HG02798 (cell line): ENCODE data around the gene SLC35B2.
A peak's percentile ranks its signal among the peaks of the same experiment; 100 is the strongest.

Source experiments
- ATAC-seq: cut with Tn5 transposase; IDR thresholded peaks from one replicate; pipeline ENCODE4 v1.9.1; 2021; ENCODE audit warnings: mild to moderate bottlenecking; ENCODE audit not compliant: unreplicated experiment, poor library complexity

SLC35B2 gene

DNA sequence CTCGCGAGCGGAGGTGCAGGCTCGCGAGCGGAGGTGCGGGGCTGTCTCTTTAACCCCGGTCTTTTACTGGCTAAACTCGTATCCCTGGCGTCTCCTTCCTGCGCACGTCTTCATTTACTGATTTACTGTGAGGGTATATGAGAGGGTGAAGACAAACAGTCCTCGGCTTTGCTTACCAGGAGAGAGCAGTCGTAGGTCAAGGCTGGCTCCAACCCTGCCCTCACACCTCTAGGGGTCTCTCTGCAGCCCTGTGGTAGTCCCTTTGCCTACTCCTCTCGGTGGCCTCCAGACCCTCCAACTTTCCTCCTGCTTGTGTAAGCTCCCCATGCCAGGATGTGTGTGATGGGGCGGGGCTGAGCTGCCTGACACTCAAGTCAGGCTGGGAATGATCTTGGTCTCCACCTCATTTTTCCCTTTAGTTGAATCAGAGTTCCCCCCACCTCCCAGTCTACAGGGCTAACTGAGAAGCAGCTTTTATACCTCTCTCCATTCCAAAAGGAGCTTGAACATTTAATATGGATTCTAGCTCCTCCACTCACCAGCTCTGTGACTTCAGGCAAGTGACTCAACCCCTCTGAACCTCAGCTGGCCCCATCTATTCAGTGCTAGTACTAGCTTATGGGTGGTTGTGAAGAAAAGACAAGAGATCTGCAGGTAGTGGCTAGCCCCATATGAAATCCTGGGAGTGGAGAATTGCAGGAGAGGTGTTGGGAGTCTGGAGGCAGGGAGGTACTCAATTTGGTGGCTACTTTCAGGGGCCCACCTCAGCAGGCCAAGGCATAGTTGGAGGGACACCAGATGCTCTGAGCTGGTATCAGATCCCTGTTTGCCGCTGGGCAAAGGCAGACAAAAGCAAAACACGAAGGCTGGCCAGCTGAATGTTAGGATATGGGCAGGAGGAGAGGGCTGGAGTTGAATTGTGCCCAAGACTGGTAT, 33.0 kb downstream of the SLC35B2 start:
- ATAC-seq = no peak

DNA sequence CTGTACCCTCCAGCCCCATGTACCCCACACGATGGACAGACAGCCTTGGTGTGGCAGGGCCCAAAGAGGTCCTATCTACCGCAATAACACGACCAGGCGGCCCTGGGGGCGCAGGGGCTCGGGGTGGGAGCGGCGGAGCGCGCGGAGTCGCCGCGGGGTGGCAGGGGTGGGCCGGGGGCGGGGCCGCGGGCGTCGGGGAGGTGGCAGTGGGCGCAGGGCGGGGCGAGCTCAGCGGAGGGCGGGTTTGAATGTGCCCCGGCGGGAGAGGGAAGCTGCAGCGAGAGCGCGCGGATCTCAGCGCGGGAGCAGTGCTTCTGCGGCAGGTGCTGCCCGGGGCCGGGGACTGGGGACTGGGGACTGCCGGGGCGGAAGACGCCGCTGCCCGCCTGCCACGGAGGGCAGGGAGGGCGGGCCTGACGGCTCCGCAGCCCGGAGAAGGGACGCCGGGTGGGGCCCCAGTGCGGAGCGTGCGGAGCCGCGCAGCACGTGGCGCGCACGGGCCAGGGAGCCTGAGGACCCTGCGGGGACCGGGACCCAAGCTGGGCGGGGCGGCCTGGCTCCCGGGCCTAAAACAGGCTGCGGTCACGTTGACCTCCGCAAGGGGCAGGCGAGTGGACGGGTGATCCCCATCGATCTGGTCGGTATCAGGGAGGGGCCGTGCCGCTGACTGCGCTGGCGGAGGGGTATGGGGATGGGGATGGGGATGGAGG, 33.9 kb downstream of the SLC35B2 start, which contains the start of gene SLC29A1:
Gene SLC29A1 (plus strand): TSS at position 277 of the 710 bp plus-strand sequence. CDS start 3,719 bp downstream, outside the sequence.
- ATAC-seq = peak; percentile 46

DNA sequence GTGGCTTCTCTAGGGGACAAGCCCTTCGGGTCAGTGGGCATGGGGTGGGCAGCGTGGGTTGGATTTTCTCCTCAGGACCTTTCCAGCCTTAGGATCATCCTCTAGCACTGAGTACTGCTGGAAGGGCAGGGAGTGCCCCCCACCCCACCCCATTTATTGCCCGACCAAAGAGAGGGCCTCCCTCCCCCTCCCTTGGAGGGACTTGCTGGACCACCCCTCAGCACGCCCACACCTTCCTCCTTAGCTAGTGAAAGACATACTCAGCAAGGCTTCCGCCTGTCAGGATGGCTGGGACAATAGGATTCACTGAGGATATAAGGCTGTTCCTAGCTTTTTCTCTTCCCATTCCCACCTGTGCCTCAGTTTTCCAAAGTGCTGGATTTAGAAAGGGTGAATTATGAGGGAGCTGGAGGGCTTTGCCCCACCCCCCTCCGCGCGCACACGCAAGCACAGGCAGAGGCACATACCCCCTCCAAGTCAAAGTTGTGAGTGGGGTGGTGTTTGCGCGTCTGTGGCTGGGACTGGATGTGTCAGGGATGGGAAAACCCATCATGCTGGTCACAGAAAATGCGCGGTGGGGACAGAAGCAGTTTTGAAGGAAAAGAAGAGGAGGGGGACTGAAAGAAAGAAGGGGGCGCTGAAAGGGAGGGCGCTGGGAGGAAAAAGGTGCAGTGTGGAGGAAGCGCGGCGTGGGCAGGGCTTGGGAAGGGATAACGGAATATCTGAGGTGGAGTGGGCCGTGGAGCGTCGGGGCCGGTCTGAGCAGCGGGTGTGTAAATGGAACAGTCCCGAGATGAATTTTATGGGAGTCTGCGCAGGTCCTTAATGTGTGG, 34.6 kb downstream of the SLC35B2 start:
- no peak for ATAC-seq

DNA sequence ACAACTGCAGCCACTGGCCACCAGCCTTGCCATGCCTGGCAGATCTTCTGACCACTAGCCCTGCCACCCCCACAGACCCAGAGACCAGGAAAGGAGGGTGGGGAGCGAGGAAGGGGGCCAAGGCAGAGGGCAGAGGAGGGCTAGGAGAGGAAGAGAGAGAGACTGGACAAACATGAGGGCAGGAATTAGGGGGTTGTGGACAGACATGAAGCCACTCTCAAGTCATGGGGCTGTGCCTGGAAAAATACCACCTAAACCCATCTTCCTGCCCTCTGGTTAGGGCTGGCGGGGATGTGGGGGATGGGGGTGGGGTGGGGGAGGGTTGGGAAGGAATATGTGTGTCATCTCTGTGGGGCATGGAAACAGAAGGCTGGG, 35.4 kb downstream of the SLC35B2 start:
- no peak for ATAC-seq

DNA sequence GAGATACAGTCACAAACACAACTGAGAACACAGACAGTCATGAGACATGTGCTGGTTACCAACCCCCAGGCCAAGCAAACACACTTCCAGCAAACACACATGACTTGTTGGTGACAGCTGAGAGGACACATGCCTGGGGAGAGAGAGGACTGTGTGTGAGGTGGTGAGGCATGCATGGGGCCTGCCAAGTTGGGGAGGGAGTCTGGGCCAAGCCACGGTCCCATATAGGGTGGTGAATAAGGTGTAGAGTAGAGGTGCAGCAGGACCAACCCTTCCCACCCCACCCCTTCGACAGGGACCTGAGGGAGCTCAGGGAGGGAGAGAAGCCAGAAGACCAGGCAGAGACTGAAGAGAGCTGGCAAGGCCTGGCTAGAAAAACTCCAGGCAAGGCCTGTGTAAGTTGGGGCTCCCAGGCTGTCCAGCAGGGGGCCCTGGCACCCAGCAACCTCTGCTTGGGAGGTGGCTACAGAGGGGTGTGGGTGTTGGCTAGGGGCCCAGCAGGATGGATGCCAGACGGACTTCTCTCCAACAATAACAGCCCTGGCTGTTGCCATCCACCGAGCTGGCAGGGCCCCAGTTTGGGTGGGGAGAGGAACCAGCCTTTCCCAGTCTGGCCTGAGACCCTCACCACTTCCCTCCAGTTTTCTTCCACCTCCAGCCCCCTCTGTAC, 35.9 kb downstream of the SLC35B2 start:
- peak; percentile 52 for ATAC-seq

DNA sequence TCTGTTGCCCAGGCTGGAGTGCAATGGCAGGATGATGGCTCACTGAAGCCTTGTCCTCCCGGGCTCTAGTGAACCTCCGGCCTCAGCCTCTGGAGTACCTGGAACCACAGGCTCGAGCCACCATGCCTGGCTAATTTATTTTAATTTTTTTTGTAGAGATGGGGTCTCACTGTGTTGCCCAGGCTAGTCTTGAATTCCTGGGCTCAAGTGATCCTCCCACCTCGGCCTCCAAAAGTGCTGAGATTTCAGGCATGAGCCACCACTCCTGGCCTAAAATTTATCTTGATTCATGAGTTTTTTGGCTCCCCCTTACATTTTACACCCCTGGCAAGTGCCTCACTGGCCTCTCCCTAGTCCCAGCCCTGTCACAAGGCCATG, 36.4 kb downstream of the SLC35B2 start:
- ATAC-seq = no peak

DNA sequence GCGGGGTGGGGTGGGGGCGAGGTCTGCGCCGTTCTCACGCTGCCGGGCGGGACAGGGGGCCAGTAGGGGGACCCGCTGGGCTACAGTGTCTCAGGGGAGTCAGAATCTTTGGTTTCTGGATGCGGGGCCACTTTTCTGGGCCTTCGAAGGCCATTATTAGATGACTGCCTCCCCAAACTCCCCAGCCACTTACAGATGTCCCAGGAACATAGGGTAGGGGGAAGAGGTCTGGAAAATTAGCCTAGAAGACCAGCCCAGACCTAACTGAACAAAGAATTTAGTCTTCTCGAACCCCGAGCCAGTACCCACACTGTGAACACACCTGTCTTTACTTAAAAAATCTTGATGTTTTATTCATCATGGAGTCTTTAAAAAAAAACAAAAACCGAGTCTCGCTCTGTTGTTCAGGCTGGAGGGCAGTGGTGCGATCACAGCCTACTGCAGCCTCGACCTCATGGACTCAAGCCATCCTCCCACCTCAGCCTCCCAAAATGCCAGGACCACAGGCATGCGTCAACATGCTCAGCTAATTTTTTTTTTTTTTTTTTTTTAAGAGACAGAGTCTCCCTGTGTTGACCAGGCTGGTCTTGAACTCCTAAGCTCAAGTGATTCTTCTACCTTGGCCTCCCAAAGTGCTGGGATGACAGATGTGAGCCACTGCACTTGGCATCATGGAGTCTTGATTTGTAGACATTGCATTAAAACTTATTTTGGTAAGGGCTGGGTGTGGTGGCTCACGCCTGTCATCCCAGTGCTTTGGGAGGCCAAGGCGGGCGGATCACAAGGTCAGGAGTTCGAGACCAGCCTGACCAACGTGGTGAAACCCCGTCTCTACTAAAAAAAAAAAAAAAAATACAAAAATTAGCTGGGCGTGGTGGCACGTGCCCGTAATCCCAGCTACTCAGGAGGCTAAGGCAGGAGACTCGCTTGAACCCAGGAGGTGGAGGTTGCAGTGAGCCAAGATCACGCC, 37.2 kb downstream of the SLC35B2 start:
- no peak for ATAC-seq

DNA sequence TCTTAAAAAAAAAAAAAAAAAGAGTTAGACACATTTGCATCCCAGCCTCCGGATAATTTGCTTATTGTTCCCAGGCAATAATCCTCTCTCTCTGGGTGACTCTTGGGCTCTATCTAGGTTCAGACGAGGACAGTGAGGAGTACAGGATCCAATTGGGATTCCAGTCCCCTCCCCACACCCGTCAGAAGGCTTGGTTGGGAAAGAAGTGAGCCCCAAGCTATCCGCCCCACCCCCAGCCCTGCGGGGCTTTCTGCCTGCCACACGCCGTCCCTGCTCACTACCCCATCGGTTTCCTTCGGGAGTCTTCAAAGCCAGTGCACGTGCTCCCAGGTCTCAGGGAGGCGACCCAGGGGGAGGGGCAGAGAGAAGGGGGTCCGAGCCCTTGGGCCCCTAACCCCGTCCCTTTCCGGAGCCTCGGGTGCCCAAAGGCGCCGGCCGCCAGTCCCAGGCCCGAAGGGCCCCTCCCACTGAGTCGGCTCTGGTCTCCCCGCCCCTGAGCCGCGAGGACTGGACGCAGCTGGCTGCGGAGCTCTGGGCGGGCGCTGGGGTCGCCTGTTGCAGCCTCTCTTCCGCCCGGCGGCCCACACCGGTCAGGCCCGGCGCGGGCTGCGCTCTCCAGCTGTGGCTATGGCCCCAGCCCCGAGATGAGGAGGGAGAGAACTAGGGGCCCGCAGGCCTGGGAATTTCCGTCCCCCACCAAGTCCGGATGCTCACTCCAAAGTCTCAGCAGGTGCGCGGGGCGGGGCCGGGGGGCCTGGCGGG, 38.1 kb downstream of the SLC35B2 start:
- peak; percentile 69 for ATAC-seq

DNA sequence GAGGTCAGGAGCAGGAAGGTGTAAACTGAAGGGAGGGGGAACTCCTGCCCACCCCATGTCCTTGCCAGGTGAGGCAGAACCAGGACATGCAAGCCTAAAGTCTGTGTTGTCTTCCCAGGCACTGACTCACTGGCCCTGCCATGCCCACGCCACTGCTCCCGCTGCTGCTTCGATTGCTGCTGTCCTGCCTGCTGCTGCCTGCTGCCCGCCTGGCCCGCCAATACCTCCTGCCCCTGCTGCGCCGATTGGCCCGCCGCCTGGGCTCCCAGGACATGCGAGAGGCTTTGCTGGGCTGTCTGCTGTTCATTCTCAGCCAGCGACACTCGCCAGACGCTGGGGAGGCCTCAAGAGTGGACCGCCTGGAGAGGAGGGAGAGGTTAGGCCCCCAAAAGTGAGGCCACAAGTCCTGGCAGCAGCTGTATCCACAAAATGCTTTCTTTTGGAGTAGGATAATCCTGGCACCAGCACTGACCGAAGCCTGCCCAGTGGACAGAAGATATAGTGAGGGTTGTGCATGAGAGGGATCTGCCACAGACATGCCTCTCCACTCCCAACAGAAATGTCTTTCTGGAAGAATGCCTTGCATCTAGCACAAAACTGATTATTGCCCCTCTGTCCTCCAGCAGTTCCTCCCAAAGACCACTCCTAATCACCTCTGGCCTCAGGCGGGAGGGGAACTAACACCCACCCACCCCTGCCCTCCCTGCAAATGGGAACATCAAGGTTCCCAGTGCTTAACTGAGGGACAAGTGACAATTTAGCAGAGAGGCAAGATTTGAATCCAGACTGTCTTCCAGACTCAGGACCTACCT, 39.8 kb downstream of the SLC35B2 start:
- no peak for ATAC-seq

DNA sequence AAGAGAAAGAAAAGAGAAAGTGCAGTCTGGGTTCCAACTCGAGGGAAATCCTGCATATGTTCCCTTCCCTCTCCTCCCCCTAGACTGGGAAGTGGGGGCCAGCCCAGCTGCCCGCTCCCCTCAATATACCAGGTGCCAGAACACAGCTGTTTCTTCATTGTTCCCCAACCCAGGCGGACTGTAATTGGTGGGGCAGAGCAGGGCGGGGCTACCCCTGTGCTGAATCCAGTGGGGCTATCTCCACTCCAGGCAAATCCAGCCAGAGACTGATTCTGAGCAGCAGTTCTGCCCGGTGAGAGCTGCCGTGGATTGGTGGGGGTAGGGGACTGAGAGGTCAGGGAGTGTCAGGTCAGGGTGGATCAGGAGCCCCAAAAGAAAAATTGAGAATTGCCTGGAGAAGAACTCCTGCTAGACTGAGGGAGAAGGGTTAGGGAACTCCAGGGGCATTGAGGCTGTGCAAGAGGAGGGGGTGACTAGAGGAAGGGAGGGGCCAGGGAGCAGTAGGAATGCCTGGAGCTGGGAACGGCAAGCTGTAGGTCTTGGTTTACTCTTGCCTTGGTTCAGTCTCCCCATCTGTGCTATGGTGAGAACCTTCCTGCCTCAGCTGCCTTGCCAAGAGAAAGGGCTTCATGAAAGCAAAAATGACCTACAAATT, 40.5 kb downstream of the SLC35B2 start, which contains the start of gene MYMX:
Gene MYMX (plus strand): TSS at position 250 of the 655 bp plus-strand sequence. CDS start 546 bp downstream, outside the sequence.
- no peak for ATAC-seq

DNA sequence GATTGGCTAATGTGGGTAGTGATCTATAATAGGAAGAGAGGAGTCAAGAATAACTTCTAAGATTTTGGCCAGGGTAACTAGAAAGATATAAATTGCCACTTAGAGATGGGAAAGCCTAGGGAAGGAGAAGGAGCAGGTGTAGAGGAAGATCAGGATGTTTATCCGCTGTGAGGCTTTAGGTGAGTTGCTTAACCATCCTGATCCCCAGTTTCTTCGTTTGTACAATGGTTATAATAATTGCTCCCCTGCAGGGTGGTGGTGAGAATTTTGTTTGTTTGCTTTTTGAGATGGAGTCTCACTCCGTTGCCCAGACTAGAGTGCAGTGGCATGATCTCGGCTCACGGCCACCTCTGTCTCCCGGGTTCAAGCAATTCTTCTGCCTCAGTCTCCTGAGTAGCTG, 43.0 kb downstream of the SLC35B2 start:
- ATAC-seq = no peak

DNA sequence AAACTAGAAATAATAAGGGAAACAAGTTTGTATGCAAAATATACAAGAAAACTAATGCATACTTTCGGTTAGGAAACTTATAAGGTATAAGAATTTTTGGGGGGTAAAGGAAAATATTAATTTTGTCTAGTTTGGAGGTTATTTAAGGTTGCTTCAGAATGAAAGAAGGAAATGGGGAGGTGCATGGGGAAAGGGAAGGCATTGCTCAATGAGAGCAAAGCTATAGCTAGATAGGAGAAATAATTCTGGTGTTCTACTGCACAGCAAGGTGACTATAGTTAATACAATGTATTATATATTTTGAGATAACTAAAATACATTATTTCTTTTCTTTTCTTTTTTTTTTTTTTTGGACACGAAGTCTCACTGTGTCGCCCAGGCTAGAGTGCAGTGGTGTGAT, 46.0 kb downstream of the SLC35B2 start:
- no peak for ATAC-seq

DNA sequence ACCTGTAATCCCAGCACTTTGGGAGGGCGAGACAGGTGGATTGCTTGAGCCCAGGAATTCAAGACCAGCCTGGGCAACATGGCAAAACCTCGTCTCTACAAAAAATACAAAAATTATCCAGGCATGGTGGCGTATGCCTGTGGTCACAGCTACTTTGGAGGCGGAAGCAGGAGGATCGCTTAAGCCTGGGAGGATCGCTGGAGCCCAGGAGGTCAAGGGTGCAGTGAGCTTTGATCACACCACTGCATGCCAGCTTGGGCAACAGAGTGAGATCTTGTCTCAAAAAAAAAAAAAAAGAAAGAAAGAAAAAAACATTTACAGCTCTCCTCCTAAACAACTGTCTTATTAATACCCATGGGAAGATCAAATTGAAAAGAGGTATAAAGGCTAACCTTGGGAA, 49.4 kb downstream of the SLC35B2 start:
- ATAC-seq = no peak
